HepG2 (cell line): Measurements from ENCODE around the gene GDF15. TPM values are rescaled to one million over a fixed set of nuclear protein-coding genes. Genes with fewer than 3 reads are reported as not detected.

Experiments
- ATAC-seq: fragments of 200-7000 bp; cut with Tn5 transposase; 3 replicates; pipeline ENCODE4 v1.9.1; 2020; ENCODE audit warnings: mild to moderate bottlenecking, moderate library complexity
- BruUV-seq: library from RNA; stranded (reverse); fragments of 400-500 nt; replicated peaks from 2 replicates; lab custom pipeline; 2021; lab: Mats Ljungman, UMichigan
- CTCF ChIA-PET: fragments of 300-600 bp; formaldehyde crosslinking; extraction: SDS; loops from one replicate; lab custom pipeline; 2021; ENCODE audit warnings: low total read pairs, inconsistent platforms, low intra/inter-chr PET ratio; lab: Yijun Ruan, JAX
- POLR2A ChIA-PET: fragments of 350-600 bp; sonication (Branson Sonifier 250); formaldehyde crosslinking; loops from one replicate; lab custom pipeline; 2020; ENCODE audit warnings: antibody characterized with exemption, inconsistent platforms; lab: Yijun Ruan, JAX
- DNase-seq: peaks from one replicate; pipeline ENCODE4 v3.0.0-alpha.2; 2015; ENCODE audit warnings: low spot score
- FAIRE-seq: peaks from 3 replicates; lab custom pipeline; 2011; peaks lifted over from hg19 to GRCh38; lab: Jason Lieb, UNC
- H2AFZ ChIP-seq: one replicate; pipeline ENCODE4 v1.6.1; 2011; ENCODE audit warnings: low read length, inconsistent platforms
- H3K27ac ChIP-seq: fragments of 300-600 bp; 3 replicates; pipeline ENCODE4 v1.8.0; 2011; ENCODE audit warnings: mixed run types, mild to moderate bottlenecking, mixed read lengths, low read length, inconsistent platforms; ENCODE audit not compliant: insufficient read depth; ENCODE audit errors: extremely low read length
- H3K27me3 ChIP-seq, 2 experiments: fragments of 200-600 bp in 1 of 2; 2 replicates in 1 of 2; 3 replicates in 1 of 2; pipeline versions ENCODE4 v1.6.0 to v1.8.0; 2011; ENCODE audit warnings: low read length in 2 of 2, mild to moderate bottlenecking in 2 of 2, moderate library complexity in 2 of 2, inconsistent platforms in 1 of 2; ENCODE audit not compliant: insufficient read depth in 2 of 2, control insufficient read depth in 1 of 2
- H3K36me3 ChIP-seq, 2 experiments: fragments of 200-600 bp in 1 of 2; replicated peaks in 1 of 2; 2 replicates in 1 of 2; 3 replicates in 1 of 2; pipeline versions ENCODE4 v1.5.1 to v1.8.0; 2011; ENCODE audit warnings: low read length in 2 of 2, inconsistent platforms in 1 of 2; ENCODE audit not compliant: insufficient read depth in 2 of 2, control insufficient read depth in 1 of 2
- H3K4me1 ChIP-seq: 2 replicates; pipeline ENCODE4 v1.5.1; 2012; ENCODE audit warnings: low read length, inconsistent platforms; ENCODE audit not compliant: insufficient read depth
- H3K4me2 ChIP-seq: 2 replicates; pipeline ENCODE4 v1.6.0; 2011; ENCODE audit warnings: low read depth, low read length, inconsistent platforms
- H3K4me3 ChIP-seq, 3 experiments: fragments of 200-600 bp in 1 of 3; sonication (generic), shearing (Covaris generic) in 1 of 3; replicated peaks in 1 of 3; 2 replicates each; pipeline ENCODE4 v1.5.1; 2011 to 2016; ENCODE audit warnings: low read length in 3 of 3, inconsistent platforms in 2 of 3, low read depth in 2 of 3, mild to moderate bottlenecking in 2 of 3, control low read depth in 1 of 3, mixed read lengths in 1 of 3; ENCODE audit not compliant: insufficient read depth in 1 of 3
- H3K79me2 ChIP-seq: one replicate; pipeline ENCODE4 v1.6.1; 2011; ENCODE audit warnings: low read length, inconsistent platforms; ENCODE audit not compliant: insufficient read depth
- H3K9ac ChIP-seq: 2 replicates; pipeline ENCODE4 v1.6.0; 2011; ENCODE audit warnings: mild to moderate bottlenecking, low read depth, low read length, inconsistent platforms; ENCODE audit not compliant: insufficient read depth
- H3K9me3 ChIP-seq: 2 replicates; pipeline ENCODE4 v1.5.1; 2012; ENCODE audit warnings: mild to moderate bottlenecking, low read length
- H4K20me1 ChIP-seq: 2 replicates; pipeline ENCODE4 v1.6.0; 2011; ENCODE audit warnings: inconsistent platforms, mild to moderate bottlenecking, low read length, moderate library complexity; ENCODE audit not compliant: insufficient read depth
- FOXA3 ChIP-seq: IDR thresholded peaks from 2 replicates; pipeline ENCODE4 v1.6.1; 2016; ENCODE audit warnings: missing genetic modification reagents, missing compliant biosample characterization
- HMG20A ChIP-seq: IDR thresholded peaks from 2 replicates; pipeline ENCODE4 v1.6.1; 2016; ENCODE audit warnings: borderline replicate concordance
- JUN ChIP-seq: sonication (generic); formaldehyde crosslinking; IDR thresholded peaks from 2 replicates; pipeline ENCODE4 v1.4.0; 2020; ENCODE audit warnings: mild to moderate bottlenecking, missing genetic modification reagents
- POLR2A ChIP-seq, 2 experiments: IDR thresholded peaks; 2 replicates each; pipeline ENCODE4 v1.6.1; 2011; ENCODE audit warnings: low read depth in 2 of 2, low read length in 2 of 2, mild to moderate bottlenecking in 1 of 2, moderate library complexity in 1 of 2; ENCODE audit not compliant: insufficient read depth in 1 of 2
- SNAI1 ChIP-seq: sonication (generic); formaldehyde crosslinking; IDR thresholded peaks from 2 replicates; pipeline ENCODE4 v1.5.0; 2020; ENCODE audit warnings: mild to moderate bottlenecking, missing genetic modification reagents, borderline replicate concordance
- ZBTB38 ChIP-seq: sonication (generic); formaldehyde crosslinking; IDR thresholded peaks from 2 replicates; pipeline ENCODE4 v1.5.1; 2020; ENCODE audit warnings: mild to moderate bottlenecking, missing genetic modification reagents
- ZBTB44 ChIP-seq: sonication (generic); formaldehyde crosslinking; IDR thresholded peaks from 2 replicates; pipeline ENCODE4 v1.4.0; 2020; ENCODE audit warnings: missing genetic modification reagents
- ZNF83 ChIP-seq: sonication (generic); formaldehyde crosslinking; IDR thresholded peaks from 2 replicates; pipeline ENCODE4 v1.4.0; 2020; ENCODE audit warnings: missing genetic modification reagents, mild to moderate bottlenecking, borderline replicate concordance
- WGBS: methylation state at CpG from one replicate; pipeline ENCODE4 v1.1.6; 2017; ENCODE audit warnings: low lambda C conversion rate; 5-methylcytosine and 5-hydroxymethylcytosine counted together
- in situ Hi-C: cut with HindIII; loops from 2 replicates; pipeline ENCODE4 v1.10.0; 2017; ENCODE audit warnings: low pct_unique_long_range_greater_than_20kb; ENCODE audit not compliant: extremely low pct_ligation_motif_present
- intact Hi-C: fragments of 100-400 bp; cut with micrococcal nuclease; formaldehyde crosslinking; loops from one replicate; pipeline ENCODE4 v1.10.0; 2022; ENCODE audit not compliant: unreplicated experiment
- polyA plus RNA-seq, 8 experiments: library from polyadenylated mRNA; depleted of rRNA in 3 of 8; stranded (reverse) in 7 of 8; unstranded in 1 of 8; fragments of >200 nt; fragmentation: Illumina TruSeq in 4 of 8; extraction: Trizol in 4 of 8; gene quantifications; 2 replicates each; pipeline versions ENCODE4 v1.2.1 to v1.2.3, GENCODE V29; 2011 to 2016; ENCODE audit warnings: low read depth in 4 of 8, missing spikeins in 1 of 8, mixed read lengths in 1 of 8; ENCODE audit not compliant: insufficient read depth in 1 of 8
- total RNA-seq, 5 experiments: library from RNA; depleted of rRNA; stranded (reverse); fragments of >200 nt; fragmentation: Illumina TruSeq; extraction: Trizol; gene quantifications; 2 replicates each; pipeline ENCODE4 v1.2.3, GENCODE V29; 2016; ENCODE audit warnings: low read depth in 1 of 5
- TF ChIP-seq, protein P1 (sequence below): sonication (generic); formaldehyde crosslinking; IDR thresholded peaks from 2 replicates; pipeline ENCODE4 v1.4.0; 2020; ENCODE audit warnings: missing genetic modification reagents, borderline replicate concordance
- TF ChIP-seq, protein P2 (sequence below): fragments of 450-650 bp; IDR thresholded peaks from 2 replicates; pipeline ENCODE4 v1.6.1; 2016

GDF15 gene
- total and polyA plus RNA-seq, 2 of the 13 experiments (the other 11 are each of a cell fraction or from before 2014, with no cell fraction given) = 146 to 422 TPM

GRCh38 chr19:18417250-18418028, 31.5 kb downstream of the GDF15 start (continued):
- TF ChIP-seq SNAI1 (CRISPR knock-in tag) (peak; percentile 69; the same call in 1 of the 2 replicates), ZNF83 (CRISPR knock-in tag) (0 out of 2 replicates have a peak, but pooled peaks have one; percentile 42), JUN (CRISPR knock-in tag) (no peak), HMG20A (CRISPR knock-in tag) (no peak)

DNA sequence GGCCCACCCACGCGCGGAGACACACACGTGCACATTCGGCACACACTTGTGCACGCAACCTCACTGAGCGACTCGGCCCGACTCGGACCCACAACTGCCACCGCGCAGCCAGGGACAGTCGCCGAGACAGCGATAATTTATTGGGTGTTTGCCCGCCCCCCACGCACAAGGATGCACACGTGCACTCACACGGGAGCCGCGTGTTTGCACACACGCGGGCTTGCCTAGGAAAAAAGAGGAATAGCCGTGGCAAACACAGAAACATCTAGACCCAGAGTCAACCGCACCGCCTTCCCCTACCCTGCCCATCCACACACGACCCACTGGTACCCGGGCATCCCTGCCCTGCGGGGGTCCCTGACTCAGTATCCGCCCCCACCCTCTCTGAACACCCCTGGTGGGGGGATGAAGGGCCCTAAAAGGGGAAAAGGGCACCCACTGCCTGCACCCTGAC, 32.1 kb downstream of the GDF15 start:
- Histone ChIP-seq H2AFZ (no peak overlapping the region), H3K4me2 (peak overlapping the region; percentile 85), H3K4me1 (peaks cover 69% of the 10 kb centered on the region), H3K27ac (no peak overlapping the region), H3K9me3 (no peaks in the 10 kb centered on the region), H3K27me3 (no peaks in the 10 kb centered on the region), H3K36me3 (0 out of 5 replicates have a peak, but pooled peaks cover 0 to 3% of the 10 kb centered on the region in 2 experiments), H3K4me3 (peak overlapping the region; percentile 42 to 78 (median 54)), H4K20me1 (peaks cover 7% of the 10 kb centered on the region; the same call in 1 of the 2 replicates), H3K9ac (peak overlapping the region; percentile 39; the same call in 1 of the 2 replicates), H3K79me2 (peaks cover 25% of the 10 kb centered on the region)
- ATAC-seq = no peak
- DNase-seq = no peak
- ChIA-PET CTCF (no interaction called here), POLR2A (interaction anchor here (0.8 to 3.7 kb wide), 12 partner anchors 8 to 138 kb away, joined by 3 to 25 read pairs (median 4); partner anchors contain the start of genes GDF15, JUND and LSM4)
- no TSS peak for BruUV-seq
- intact Hi-C loops (no loop called here), in situ Hi-C loops (loop anchor here (10.0 kb wide), 2 partner anchors 143 to 213 kb away; partner anchors contain the start of genes IQCN and RAB3A)
- 43% methylated on average over 10 of the region's 30 CpGs for WGBS
- FAIRE-seq = no peak
- TF ChIP-seq ZBTB38 (CRISPR knock-in tag) = peak; percentile 72; the same call in 1 of the 2 replicates
- TF ChIP-seq, protein P1, sequence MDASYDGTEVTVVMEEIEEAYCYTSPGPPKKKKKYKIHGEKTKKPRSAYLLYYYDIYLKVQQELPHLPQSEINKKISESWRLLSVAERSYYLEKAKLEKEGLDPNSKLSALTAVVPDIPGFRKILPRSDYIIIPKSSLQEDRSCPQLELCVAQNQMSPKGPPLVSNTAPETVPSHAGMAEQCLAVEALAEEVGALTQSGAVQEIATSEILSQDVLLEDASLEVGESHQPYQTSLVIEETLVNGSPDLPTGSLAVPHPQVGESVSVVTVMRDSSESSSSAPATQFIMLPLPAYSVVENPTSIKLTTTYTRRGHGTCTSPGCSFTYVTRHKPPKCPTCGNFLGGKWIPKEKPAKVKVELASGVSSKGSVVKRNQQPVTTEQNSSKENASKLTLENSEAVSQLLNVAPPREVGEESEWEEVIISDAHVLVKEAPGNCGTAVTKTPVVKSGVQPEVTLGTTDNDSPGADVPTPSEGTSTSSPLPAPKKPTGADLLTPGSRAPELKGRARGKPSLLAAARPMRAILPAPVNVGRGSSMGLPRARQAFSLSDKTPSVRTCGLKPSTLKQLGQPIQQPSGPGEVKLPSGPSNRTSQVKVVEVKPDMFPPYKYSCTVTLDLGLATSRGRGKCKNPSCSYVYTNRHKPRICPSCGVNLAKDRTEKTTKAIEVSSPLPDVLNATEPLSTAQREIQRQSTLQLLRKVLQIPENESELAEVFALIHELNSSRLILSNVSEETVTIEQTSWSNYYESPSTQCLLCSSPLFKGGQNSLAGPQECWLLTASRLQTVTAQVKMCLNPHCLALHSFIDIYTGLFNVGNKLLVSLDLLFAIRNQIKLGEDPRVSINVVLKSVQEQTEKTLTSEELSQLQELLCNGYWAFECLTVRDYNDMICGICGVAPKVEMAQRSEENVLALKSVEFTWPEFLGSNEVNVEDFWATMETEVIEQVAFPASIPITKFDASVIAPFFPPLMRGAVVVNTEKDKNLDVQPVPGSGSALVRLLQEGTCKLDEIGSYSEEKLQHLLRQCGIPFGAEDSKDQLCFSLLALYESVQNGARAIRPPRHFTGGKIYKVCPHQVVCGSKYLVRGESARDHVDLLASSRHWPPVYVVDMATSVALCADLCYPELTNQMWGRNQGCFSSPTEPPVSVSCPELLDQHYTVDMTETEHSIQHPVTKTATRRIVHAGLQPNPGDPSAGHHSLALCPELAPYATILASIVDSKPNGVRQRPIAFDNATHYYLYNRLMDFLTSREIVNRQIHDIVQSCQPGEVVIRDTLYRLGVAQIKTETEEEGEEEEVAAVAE = no peak
- no peak for TF ChIP-seq POLR2A (IDR thresholded peaks at IDR 0.05; ENCODE audit: insufficient read depth in 1 of 2, low read depth in 2 of 2, low read length in 2 of 2)
- TF ChIP-seq, protein P2, sequence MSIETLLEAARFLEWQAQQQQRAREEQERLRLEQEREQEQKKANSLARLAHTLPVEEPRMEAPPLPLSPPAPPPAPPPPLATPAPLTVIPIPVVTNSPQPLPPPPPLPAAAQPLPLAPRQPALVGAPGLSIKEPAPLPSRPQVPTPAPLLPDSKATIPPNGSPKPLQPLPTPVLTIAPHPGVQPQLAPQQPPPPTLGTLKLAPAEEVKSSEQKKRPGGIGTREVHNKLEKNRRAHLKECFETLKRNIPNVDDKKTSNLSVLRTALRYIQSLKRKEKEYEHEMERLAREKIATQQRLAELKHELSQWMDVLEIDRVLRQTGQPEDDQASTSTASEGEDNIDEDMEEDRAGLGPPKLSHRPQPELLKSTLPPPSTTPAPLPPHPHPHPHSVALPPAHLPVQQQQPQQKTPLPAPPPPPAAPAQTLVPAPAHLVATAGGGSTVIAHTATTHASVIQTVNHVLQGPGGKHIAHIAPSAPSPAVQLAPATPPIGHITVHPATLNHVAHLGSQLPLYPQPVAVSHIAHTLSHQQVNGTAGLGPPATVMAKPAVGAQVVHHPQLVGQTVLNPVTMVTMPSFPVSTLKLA = peak; percentile 82
- TF ChIP-seq FOXA3 = 0 out of 2 replicates have a peak, but pooled peaks have one; percentile 2
- TF ChIP-seq ZBTB44 = no peak
